Activated naive CD8-positive, alpha-beta T cell treated with anti-CD3 and anti-CD28 coated beads for 36 hours (primary cell): ENCODE results near the gene SMARCD3. TPM values are rescaled to one million over a fixed set of nuclear protein-coding genes. Genes with fewer than 3 reads are reported as not detected.

ENCODE experiments used
- DNase-seq: peaks from one replicate; pipeline ENCODE4 v3.0.0; 2021
- H3K27ac Mint-ChIP-seq: one replicate; pipeline ENCODE4 v1.8.0; 2022; ENCODE audit warnings: mild to moderate bottlenecking, moderate library complexity, mixed read lengths
- H3K27me3 Mint-ChIP-seq: one replicate; pipeline ENCODE4 v1.8.0; 2022; ENCODE audit warnings: mild to moderate bottlenecking, mixed read lengths
- H3K36me3 Mint-ChIP-seq: one replicate; pipeline ENCODE4 v1.8.0; 2021; ENCODE audit warnings: mild to moderate bottlenecking, mixed read lengths
- H3K4me1 Mint-ChIP-seq: one replicate; pipeline ENCODE4 v1.8.0; 2021; ENCODE audit warnings: mixed read lengths
- H3K4me3 Mint-ChIP-seq: one replicate; pipeline ENCODE4 v1.8.0; 2022; ENCODE audit warnings: mild to moderate bottlenecking, moderate library complexity, mixed read lengths
- H3K9me3 Mint-ChIP-seq: one replicate; pipeline ENCODE4 v1.8.0; 2022; ENCODE audit warnings: mixed read lengths
- total RNA-seq, 2 experiments: library from RNA; stranded (reverse); gene quantifications; one replicate each; pipeline ENCODE4 v1.2.3, GENCODE V29; 2021

The SMARCD3 gene
- total RNA-seq, 2 experiments from 2014 or later = 4.1 to 4.3 TPM

DNA sequence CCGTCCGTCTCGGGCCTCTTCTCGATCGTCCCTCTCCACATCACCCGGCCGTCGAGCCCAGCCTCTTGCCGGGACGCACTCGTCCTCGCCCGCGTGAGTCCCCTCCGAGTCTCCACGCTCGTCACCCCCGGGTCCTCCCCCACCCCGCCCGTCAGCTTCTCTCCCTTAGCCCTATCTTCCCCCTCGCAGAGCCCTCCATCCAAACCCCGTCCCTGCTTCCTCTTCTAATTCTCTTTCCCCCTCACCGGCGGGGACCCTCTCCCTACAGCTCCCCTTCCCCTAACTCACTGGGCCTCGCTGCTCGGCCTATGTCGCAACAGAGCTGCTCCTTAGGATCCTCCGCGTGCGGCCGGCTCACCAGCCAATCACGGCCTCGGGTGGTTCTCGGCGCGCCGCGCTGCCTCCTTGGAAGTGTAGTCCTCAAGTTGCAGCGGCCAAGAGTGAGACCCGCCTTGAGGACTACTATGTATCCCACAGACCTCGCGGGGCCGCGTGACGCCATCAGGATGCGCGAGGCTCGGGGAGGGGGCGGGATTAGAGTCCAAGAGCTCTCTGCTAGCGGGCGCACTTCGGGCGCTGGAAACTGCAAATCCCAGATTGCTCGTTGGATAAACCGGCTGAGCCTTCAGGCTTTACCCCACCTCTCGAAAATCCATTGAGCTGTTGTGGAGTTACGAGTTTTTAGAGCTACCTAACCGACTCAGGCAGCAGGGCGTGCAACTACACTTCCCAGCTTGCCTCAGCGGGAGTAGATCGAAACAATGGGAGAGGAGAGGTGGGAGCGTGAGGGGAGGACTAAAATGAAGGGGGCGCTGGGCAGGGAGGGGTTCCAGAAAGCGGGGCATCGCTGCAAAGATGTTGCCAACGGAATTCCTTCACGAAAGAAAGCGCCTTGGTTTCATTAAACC is 21.4 kb downstream of the SMARCD3 start, which contains the start of gene ABCF2:
Gene ABCF2 (minus strand): TSS at position 331 of the 908 bp plus-strand sequence. CDS start 747 bp downstream, outside the sequence.
- Mint-ChIP-seq H3K9me3 (no peaks in the 10 kb centered on the region), H3K4me3 (peak within 1 kb of the TSS; percentile 100), H3K36me3 (peaks cover 31% of the 10 kb centered on the region), H3K27ac (peak within 1 kb of the TSS; percentile 99), H3K27me3 (no peaks in the 10 kb centered on the region), H3K4me1 (peaks cover 41% of the 10 kb centered on the region)
- DNase-seq = peak; percentile 96

- H3K27me3 Mint-ChIP-seq = no peaks in the 10 kb centered on the region
- peak overlapping the region; percentile 100 for H3K4me3 Mint-ChIP-seq
- no peak for DNase-seq
- peaks cover 35% of the 10 kb centered on the region for H3K4me1 Mint-ChIP-seq
- H3K36me3 Mint-ChIP-seq = peaks cover 33% of the 10 kb centered on the region
- no peaks in the 10 kb centered on the region for H3K9me3 Mint-ChIP-seq
- peak overlapping the region; percentile 99 for H3K27ac Mint-ChIP-seq
These were observed 22.0 kb downstream of the SMARCD3 start for GRCh38 chr7:151226560-151226874.

DNA sequence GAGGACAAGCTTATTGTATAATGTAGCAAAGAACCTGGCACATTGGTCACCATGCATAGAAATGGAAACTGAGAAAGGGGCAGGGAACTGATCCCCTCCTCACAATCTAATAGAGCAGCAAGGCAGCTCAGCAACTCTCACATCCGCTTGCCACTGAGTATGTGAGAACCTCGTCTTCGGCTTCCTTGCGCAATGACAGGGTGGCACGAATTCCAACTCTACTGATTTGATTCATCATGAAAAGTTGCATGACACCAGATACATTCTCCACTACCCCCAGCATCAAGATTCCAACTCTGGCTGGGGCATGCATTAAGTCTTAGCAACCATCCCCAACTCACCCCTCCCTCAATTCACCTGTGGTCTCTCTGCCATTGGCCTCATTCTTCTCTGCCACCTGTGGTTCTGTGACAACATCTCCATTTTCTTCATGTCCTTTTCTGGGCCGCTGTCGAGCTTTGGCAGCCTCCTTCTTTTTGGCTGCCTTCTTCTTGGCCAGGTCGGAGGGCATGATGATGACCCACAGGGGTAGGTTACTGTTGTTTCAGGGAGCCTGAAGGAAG is 22.5 kb downstream of the SMARCD3 start:
- Mint-ChIP-seq H3K27me3 (no peaks in the 10 kb centered on the region), H3K4me3 (peak overlapping the region; percentile 100), H3K4me1 (peaks cover 33% of the 10 kb centered on the region), H3K9me3 (no peaks in the 10 kb centered on the region), H3K27ac (peak overlapping the region; percentile 99), H3K36me3 (peaks cover 35% of the 10 kb centered on the region)
- DNase-seq = no peak

- Mint-ChIP-seq H3K27ac (no peak overlapping the region), H3K4me3 (no peak overlapping the region), H3K4me1 (peaks cover 36% of the 10 kb centered on the region), H3K36me3 (peaks cover 40% of the 10 kb centered on the region), H3K27me3 (no peaks in the 10 kb centered on the region), H3K9me3 (no peaks in the 10 kb centered on the region)
- no peak for DNase-seq
These were observed 24.8 kb downstream of the SMARCD3 start for GRCh38 chr7:151223728-151224127.

- H3K9me3 Mint-ChIP-seq = no peaks in the 10 kb centered on the region
- DNase-seq = no peak
- H3K36me3 Mint-ChIP-seq = peaks cover 23% of the 10 kb centered on the region
- H3K4me3 Mint-ChIP-seq = no peak overlapping the region
- no peak overlapping the region for H3K27ac Mint-ChIP-seq
- no peaks in the 10 kb centered on the region for H3K27me3 Mint-ChIP-seq
- H3K4me1 Mint-ChIP-seq = peaks cover 4% of the 10 kb centered on the region
These were observed 30.3 kb downstream of the SMARCD3 start for GRCh38 chr7:151218170-151218569.

GRCh38 chr7:151215396-151215795 is 33.1 kb downstream of the SMARCD3 start:
- H3K36me3 Mint-ChIP-seq = peaks cover 18% of the 10 kb centered on the region
- H3K27ac Mint-ChIP-seq = no peak overlapping the region

DNA sequence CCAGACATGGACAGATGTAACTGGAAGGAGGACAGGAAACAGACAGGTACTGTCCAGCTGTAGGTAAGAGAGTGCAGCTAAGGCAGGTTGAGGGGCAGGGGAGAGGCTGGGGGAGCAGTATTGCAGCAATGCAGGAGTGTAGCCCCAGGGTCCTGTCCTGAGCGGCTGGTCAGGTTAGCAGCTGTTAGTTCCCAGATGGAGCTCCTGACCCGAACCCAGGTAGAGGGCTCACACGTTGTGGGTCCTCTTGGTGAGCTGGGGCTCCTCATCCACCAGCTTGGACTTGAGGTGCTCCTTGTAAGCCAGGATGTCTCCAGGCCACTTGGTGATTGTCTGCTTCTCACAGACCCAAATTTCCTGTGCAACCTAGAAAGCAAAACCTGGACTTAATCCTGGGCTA is 34.7 kb downstream of the SMARCD3 start:
- no peak overlapping the region for H3K4me3 Mint-ChIP-seq
- no peaks in the 10 kb centered on the region for H3K27me3 Mint-ChIP-seq
- DNase-seq = no peak
- H3K4me1 Mint-ChIP-seq = no peaks in the 10 kb centered on the region
- H3K27ac Mint-ChIP-seq = no peak overlapping the region
- peaks cover 14% of the 10 kb centered on the region for H3K36me3 Mint-ChIP-seq
- no peaks in the 10 kb centered on the region for H3K9me3 Mint-ChIP-seq

More at GRCh38 chr7:151215396-151215795, 33.1 kb downstream of the SMARCD3 start:
- H3K27me3 Mint-ChIP-seq = no peaks in the 10 kb centered on the region
- no peaks in the 10 kb centered on the region for H3K9me3 Mint-ChIP-seq
- DNase-seq = no peak
- no peak overlapping the region for H3K4me3 Mint-ChIP-seq
- H3K4me1 Mint-ChIP-seq = peaks cover under 1% of the 10 kb centered on the region

DNA sequence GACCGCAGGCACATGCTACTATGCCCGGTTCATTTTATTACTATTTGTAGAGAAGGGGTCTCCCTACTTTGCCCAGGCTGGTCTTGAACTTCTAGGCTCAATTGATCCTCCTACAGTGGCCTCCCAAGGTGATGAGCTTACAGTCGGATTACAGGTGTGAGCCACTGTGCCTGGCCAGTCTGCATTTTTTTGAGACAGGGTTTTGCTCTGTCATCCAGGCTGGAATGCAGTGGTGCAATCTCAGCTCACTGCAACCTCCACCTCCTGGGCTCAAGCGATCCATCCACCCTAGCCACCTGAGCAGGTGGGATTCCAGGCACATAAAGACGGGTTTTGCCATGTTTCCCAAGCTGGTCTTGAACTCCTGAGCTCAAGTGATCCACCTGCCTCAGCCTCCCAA is 35.9 kb downstream of the SMARCD3 start:
- Mint-ChIP-seq H3K9me3 (no peaks in the 10 kb centered on the region), H3K4me1 (peaks cover 3% of the 10 kb centered on the region), H3K36me3 (peaks cover 5% of the 10 kb centered on the region), H3K27me3 (no peaks in the 10 kb centered on the region), H3K4me3 (no peak overlapping the region), H3K27ac (no peak overlapping the region)
- no peak for DNase-seq

DNA sequence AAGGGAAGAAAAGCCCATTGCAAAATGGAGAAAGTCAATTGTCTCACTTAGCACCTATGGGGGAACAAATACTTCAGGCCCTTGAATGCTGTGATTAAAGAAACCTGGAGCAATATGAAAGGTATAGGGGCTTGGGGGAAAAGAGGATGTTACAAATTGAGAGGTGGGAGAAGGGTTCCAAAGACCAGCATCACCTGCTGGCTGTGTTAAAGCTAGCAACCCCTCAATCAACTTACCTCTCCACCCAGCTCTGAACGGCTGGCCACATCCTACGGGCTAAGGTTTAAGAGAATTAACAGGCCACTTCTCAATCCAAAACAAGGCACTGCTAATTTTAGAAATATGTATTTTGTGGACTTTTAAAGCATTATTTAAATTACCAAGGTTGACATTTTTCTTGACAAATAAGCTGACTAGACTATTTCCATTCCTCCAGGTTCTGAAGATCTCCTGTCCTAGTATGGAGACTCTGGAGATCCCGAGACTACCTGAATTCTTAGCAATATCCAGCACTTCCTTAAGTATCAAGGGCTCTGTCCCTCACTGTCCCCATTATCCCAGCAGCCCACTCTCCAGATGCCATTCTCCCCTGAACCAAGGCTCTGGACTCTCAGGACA is 37.2 kb downstream of the SMARCD3 start:
- H3K27ac Mint-ChIP-seq = no peak overlapping the region
- no peak for DNase-seq
- H3K27me3 Mint-ChIP-seq = no peaks in the 10 kb centered on the region
- peaks cover 15% of the 10 kb centered on the region for H3K4me1 Mint-ChIP-seq
- no peaks in the 10 kb centered on the region for H3K9me3 Mint-ChIP-seq
- H3K36me3 Mint-ChIP-seq = peaks cover 5% of the 10 kb centered on the region
- no peak overlapping the region for H3K4me3 Mint-ChIP-seq

GRCh38 chr7:151210087-151210854 is 38.2 kb downstream of the SMARCD3 start, which contains the start of gene H2BK1:
TSS of gene H2BK1 (minus strand) at chr7:151210488. CDS start at chr7:151210318, 170 bp downstream.
- Mint-ChIP-seq H3K4me3 (no peak within 1 kb of the TSS), H3K27me3 (peaks cover 2% of the 10 kb centered on the region), H3K9me3 (no peaks in the 10 kb centered on the region), H3K36me3 (peaks cover 3% of the 10 kb centered on the region), H3K4me1 (peaks cover 15% of the 10 kb centered on the region), H3K27ac (no peak within 1 kb of the TSS)
- DNase-seq = no peak

- Mint-ChIP-seq H3K27me3 (peaks cover 8% of the 10 kb centered on the region), H3K36me3 (no peaks in the 10 kb centered on the region)
These were observed 38.9 kb downstream of the SMARCD3 start for GRCh38 chr7:151209588-151209987.

DNA sequence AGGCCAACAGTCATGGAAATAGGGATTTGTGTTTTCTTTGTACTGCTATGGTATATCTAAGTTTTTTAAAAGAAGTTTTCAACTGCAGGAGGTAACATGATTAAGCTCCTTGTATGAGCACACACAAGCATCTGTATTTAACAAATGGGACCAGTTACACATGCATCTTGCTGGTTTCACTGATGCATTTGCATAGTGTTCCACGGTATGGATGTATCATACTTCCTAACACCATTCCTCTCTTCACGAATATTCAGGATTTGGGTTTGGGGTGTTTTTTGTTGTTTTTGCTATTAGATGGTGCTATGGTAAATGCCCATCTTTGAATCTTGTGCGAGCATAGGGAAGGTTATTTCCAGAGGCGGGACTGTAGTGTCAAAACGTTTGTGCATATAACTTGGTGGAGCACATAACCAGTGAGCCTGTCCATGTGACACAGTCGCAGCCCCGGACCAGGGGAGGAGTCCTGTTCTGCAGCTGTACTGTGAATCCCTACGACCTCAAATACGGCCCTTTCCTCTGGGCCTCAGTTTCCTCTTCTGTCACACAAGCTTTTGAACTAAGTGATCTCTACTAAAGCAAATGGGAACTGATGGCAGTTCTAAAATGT is 40.1 kb downstream of the SMARCD3 start:
- DNase-seq = no peak
- no peak overlapping the region for H3K4me3 Mint-ChIP-seq
- H3K36me3 Mint-ChIP-seq = no peaks in the 10 kb centered on the region
- H3K27me3 Mint-ChIP-seq = peaks cover 11% of the 10 kb centered on the region
- no peaks in the 10 kb centered on the region for H3K9me3 Mint-ChIP-seq
- no peak overlapping the region for H3K27ac Mint-ChIP-seq
- H3K4me1 Mint-ChIP-seq = peaks cover 15% of the 10 kb centered on the region

More at GRCh38 chr7:151209588-151209987, 38.9 kb downstream of the SMARCD3 start:
- H3K27ac Mint-ChIP-seq = no peak overlapping the region
- H3K9me3 Mint-ChIP-seq = no peaks in the 10 kb centered on the region
- DNase-seq = no peak
- H3K4me1 Mint-ChIP-seq = peaks cover 15% of the 10 kb centered on the region
- H3K4me3 Mint-ChIP-seq = no peak overlapping the region

- H3K9me3 Mint-ChIP-seq = no peaks in the 10 kb centered on the region
- no peak overlapping the region for H3K27ac Mint-ChIP-seq
These were observed 40.7 kb downstream of the SMARCD3 start for GRCh38 chr7:151207804-151208203.

DNA sequence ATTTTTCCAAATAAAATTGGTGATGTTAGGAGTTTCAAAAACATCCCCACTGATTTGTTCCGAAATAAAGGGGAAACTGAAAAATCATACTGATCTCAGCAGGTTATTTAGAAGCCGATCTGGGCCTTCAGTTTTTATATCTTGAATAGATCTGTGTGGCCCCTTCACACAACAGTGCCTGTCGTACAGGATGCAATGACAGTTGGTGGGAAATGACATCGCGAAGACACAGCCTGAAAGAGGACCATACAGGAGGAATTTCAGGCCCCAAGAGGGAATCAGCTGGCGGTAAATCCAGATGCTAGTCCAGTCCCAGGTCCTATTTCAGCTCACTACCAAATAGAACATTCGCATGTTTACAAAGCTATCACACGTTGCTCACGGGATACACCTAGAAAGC is 41.2 kb downstream of the SMARCD3 start:
- H3K4me1 Mint-ChIP-seq = peaks cover 15% of the 10 kb centered on the region
- H3K36me3 Mint-ChIP-seq = no peaks in the 10 kb centered on the region
- H3K4me3 Mint-ChIP-seq = no peak overlapping the region
- H3K27ac Mint-ChIP-seq = no peak overlapping the region
- H3K27me3 Mint-ChIP-seq = peaks cover 11% of the 10 kb centered on the region
- H3K9me3 Mint-ChIP-seq = no peaks in the 10 kb centered on the region
- DNase-seq = no peak

More at GRCh38 chr7:151207804-151208203, 40.7 kb downstream of the SMARCD3 start:
- Mint-ChIP-seq H3K4me1 (peaks cover 15% of the 10 kb centered on the region), H3K4me3 (no peak overlapping the region), H3K27me3 (peaks cover 11% of the 10 kb centered on the region), H3K36me3 (no peaks in the 10 kb centered on the region)
- DNase-seq = no peak
